A549 (cell line): Measurements from ENCODE around the gene ULK1.

Experiments used
- CTCF ChIP-seq: fragments of >200 bp; sonication (Bioruptor Twin); formaldehyde crosslinking; IDR thresholded peaks from 3 replicates; pipeline ENCODE4 v1.5.1; 2016
- FOXS1 ChIP-seq: fragments of 250-450 bp; sonication (Bioruptor Pico); IDR thresholded peaks from 2 replicates; pipeline ENCODE4 v1.5.0; 2020; ENCODE audit warnings: mild to moderate bottlenecking, moderate library complexity
- RFX5 ChIP-seq: fragments of 450-650 bp; IDR thresholded peaks from 2 replicates; pipeline ENCODE4 v1.7.1; 2014; ENCODE audit warnings: antibody characterized with exemption, mild to moderate bottlenecking, moderate library complexity

GRCh38 chr12:131962069-131962468 is 67.6 kb downstream of the ULK1 start:
- TF ChIP-seq CTCF = no peak
- TF ChIP-seq RFX5 = no peak
- TF ChIP-seq FOXS1 = no peak
